ENCODE measurements around the gene ELOVL6.
"Not testable (repeated sequence)": the region's sequence is repeated elsewhere in the genome, so short reads cannot be mapped to it uniquely, and the experiment has no call there.

The ELOVL6 gene

GRCh38 chr4:110157166-110157565 is 41.2 kb downstream of the ELOVL6 start:
- not testable (repeated sequence) for DNase-seq

GRCh38 chr4:110156442-110156841 is 42.0 kb downstream of the ELOVL6 start:
- no peak for DNase-seq

- DNase-seq: no peak
Observed at GRCh38 chr4:110155654-110156053, 42.8 kb downstream of the ELOVL6 start.

DNA sequence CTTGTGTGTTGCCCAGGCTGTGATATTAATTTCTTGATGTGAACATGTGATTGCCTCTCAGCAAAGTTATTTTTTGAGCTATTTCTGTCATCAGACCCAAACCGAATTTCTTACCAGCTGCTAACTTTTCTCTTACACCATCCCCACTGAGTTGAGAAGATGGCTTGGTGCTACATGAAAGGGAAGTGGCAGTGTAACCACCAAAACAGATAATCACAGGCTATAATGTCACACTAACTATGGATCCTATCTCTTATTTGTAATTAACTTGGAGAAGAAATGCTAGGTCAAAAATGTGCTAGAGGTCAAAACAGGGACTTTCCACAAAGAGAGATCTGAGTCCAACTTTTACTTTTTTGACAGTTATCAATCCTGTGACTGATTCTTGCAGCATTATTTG is 43.8 kb downstream of the ELOVL6 start:
- no peak for DNase-seq

GRCh38 chr4:110152386-110152785 is 46.0 kb downstream of the ELOVL6 start:
- DNase-seq: no peak

GRCh38 chr4:110149089-110149488 is 49.3 kb downstream of the ELOVL6 start:
- DNase-seq: no peak

GRCh38 chr4:110142461-110142860 is 56.0 kb downstream of the ELOVL6 start:
- no peak for DNase-seq

GRCh38 chr4:110139815-110140214 is 58.6 kb downstream of the ELOVL6 start:
- no peak for DNase-seq

- DNase-seq: no peak
Observed at GRCh38 chr4:110139111-110139510, 59.3 kb downstream of the ELOVL6 start.

DNA sequence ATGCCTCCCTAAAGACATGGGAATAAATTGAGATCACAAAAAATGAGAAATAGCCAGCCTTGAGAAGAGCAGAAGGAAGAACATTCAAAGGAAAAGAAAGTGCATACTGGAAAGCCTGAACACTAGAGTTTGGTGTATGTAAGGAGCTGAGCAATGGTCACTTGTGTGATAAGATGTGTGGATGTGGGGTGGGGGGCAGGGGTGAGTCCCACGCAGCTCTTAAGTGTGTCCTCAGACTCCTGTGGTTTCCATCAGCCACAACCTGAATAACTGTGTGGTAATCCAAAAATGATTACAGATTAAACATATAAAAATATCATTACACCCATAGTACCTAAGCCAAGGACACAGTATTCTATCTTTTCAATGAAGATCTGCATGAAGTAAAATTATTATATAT is 59.9 kb downstream of the ELOVL6 start:
- no peak for DNase-seq

DNA sequence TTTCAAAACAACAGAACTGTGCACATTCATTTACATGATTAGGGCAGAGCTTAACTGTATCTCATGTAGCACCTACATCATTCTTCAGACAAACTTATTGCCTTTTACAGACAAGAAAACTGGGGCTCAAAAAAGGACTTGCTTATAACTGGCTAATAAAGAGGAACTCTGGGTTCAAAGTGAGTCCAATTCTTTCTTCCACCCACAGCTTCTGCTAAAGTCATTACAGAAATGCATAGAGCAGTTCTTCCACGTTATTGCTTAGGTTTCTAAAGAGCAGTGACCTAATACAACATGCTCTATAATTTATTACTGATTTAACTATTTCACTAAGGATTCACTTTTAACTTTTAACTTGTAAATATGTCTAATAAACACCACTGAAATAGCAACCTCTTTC is 60.6 kb downstream of the ELOVL6 start:
- DNase-seq: no peak

DNA sequence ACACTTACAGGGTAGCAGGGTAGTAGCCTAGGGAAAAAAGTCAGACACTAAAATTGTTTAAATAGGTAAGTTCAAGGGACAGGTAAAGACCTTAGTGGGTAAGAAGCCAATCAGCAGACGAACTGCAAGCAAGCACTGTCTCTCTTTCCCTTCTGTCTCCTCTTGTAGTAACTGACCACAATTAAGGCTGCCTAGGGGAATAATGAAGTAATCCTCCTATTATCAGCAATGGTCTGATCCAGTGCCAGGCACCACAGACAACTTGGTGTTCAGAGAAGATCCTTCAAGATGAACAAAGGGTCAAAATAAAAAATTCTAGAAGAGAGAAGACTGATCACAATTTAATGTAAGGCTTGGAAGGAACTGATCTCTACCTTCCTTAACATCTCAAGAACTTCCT is 62.9 kb downstream of the ELOVL6 start:
- DNase-seq: no peak

GRCh38 chr4:110135076-110135475 is 63.3 kb downstream of the ELOVL6 start:
- DNase-seq: no peak

- no peak for DNase-seq
Observed at GRCh38 chr4:110134269-110134869, 64.0 kb downstream of the ELOVL6 start.

DNA sequence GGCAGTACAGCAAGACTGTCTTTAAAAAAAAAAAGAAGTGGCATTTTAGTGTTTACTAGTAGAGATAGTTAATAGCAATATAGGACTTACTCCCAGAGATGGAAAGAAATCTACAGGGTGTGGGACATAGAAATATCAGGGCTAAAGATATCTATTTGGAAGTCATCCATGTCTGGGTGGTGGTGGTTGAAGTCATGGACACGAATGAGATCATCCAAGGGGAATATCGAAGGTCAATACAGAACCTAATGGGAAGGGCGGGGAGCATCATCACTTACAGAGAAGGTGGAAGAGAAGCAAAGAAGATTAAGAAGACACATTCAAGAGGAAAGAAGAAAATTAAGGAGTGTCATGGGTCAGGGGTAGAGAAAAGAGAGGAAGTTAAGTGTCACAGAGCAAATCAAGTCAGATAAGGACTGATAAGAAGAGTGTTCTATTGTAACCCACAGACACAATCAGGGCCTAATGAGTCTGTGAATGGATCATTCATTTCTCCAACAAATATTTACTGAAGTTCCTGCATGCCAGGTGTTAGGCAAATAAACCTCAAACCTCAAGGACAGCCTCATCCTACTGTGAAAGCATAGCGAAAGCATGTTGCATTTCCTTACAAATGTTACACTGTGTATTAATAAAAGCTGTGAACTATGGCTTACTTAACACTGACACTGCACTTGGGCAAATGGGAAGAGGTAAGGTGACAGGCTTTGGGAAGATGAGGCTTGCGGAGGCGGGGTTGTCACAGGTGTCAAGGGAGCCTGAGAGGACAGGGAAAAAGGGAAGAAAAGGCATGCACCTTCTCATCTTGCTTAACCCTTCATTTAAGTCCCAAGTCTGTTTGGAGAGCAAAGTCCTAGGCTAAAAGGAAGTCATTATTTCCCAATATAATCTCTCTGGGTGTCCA is 65.3 kb downstream of the ELOVL6 start:
- no peak for DNase-seq

- DNase-seq: no peak
Observed at GRCh38 chr4:110131916-110132315, 66.5 kb downstream of the ELOVL6 start.

DNA sequence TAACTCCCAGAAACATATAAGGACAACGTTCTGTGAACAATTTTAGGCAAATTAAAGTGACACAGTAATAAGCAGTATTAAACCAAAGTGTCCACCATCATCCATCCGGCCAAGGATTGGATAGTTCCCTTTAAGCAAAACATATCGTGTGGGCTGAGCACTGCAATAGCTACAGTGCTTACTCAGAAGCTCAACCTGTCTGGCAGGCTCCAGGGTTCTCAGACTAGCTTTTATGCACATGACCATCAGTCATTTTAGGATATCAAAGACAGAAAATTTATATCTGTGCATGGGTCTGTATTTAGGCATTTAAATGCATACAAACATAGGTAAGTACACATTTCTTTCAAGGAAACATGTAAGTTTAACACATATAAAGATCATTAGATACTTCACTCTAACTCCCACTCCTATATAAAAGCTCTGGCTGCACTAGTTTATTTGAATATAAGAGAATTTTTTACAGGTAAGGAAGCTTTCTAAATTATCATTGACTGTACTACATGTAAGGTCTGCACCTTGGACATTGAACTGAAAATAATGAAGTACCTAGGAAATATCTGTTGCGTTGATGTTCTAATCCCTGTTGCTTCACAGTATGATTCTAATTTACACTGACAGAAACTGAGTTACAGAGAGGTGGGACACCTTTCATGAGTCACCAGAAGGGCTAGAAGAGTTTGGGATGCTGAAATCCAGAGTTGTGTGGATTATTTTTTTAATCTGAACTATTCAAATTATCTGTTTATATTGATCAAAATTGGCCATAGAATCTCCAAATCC is 67.6 kb downstream of the ELOVL6 start:
- no peak for DNase-seq

DNA sequence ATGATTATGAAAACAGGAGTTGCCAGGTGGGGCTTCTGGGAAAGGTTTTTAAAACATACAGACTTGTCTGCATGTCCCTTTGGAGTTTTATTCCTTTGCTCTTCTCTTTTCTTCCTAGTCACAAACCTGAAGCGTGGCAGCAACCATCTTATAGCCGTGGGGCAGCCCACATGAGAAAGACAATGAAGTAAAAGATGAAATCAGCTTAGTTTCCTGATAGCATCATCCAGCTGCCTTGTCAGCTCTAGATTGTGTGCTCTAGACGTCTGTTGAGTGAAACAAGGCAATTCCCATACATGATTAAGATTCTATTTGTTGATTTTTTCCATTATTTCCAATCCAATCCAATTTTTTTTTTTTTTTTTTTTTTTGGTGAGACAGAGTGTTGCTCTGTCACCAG is 68.9 kb downstream of the ELOVL6 start:
- no peak for DNase-seq

GRCh38 chr4:110128472-110128919 is 69.9 kb downstream of the ELOVL6 start:
- no peak for DNase-seq

GRCh38 chr4:110128029-110128428 is 70.4 kb downstream of the ELOVL6 start:
- no peak for DNase-seq

DNA sequence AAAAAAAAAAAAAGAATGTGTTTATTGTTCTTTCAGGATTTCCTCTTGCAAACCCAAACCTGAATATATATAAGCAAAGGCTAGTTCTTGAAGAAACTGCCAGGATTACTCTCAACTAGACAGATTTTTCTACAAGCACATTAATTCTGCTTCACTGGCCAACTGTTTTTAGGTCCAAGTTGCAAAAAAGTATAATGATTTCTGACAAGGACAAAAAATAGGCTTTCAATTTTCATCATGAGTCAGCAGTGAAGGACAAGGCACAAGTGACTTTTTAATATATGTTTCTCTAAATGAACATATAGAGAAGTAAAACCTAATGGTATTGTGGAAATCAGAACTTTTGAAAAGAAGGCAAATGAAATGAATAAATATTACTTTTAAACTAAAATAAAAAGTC is 73.7 kb downstream of the ELOVL6 start:
- DNase-seq: no peak

- DNase-seq: no peak
Observed at GRCh38 chr4:110122201-110122600, 76.2 kb downstream of the ELOVL6 start.

DNA sequence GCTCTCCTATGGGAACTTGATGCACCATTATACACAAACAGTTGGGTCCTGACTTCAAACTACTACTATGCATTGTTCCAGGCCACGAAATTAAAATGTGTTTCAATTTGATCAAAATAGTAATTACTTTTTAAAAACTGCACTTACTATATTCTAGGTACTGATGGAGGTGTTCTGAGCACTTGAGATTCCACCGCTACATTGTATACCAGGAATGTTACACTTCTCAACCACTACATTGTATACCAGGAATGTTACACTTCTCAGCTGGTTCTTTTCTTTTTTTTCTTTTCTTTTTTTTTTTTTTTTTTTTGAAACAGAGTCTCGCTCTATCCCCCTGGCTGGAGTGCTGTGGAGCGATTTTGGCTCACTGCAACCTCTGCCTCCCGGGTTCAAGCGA is 77.9 kb downstream of the ELOVL6 start:
- no peak for DNase-seq

DNA sequence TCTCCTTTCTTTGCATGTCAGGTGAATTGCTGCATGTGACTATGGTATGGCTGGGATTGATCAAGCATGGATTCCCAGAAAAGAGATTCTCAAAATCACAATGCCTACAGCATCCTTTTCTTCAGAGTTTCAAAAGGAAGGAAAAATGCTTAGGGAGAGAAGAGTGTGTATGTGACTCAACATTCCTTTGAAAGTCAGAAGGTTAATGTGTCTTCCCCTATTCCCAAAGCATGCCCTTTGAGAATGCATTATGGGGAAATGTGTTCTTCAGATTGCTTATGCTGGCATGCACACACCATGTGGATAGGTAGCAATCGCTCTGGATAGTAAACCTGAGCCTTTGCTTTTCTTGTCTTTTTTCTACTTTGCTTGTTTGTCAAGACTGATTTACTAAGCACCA is 78.5 kb downstream of the ELOVL6 start:
- no peak for DNase-seq
